CMK (cell line): ENCODE results near the gene PTPRC.
"Not testable (repeated sequence)": the region's sequence is repeated elsewhere in the genome, so short reads cannot be mapped to it uniquely, and the experiment has no call there.

Experiments
- DNase-seq: peaks from one replicate; pipeline ENCODE4 v3.0.0-alpha.2; 2010; ENCODE audit warnings: low read depth

PTPRC gene

GRCh38 chr1:198638894-198639635, at the start of gene PTPRC:
TSS of gene PTPRC (plus strand) at chr1:198639040. CDS start at chr1:198639269, 229 bp downstream.
- no peak for DNase-seq

- DNase-seq, result no peak
Measured at GRCh38 chr1:198590454-198590853, 48.4 kb upstream of the PTPRC start.

GRCh38 chr1:198595765-198596164, 43.1 kb upstream of the PTPRC start:
- DNase-seq, result no peak

- no peak for DNase-seq
Measured at GRCh38 chr1:198597690-198598430, 41.0 kb upstream of the PTPRC start.

- DNase-seq, result peak; percentile 87
Measured at GRCh38 chr1:198598796-198599321, 40.0 kb upstream of the PTPRC start.

GRCh38 chr1:198599749-198600148, 39.1 kb upstream of the PTPRC start:
- DNase-seq, result no peak

- no peak for DNase-seq
Measured at GRCh38 chr1:198600906-198601305, 37.9 kb upstream of the PTPRC start.

GRCh38 chr1:198601310-198601709, 37.5 kb upstream of the PTPRC start:
- DNase-seq, result not testable (repeated sequence)

GRCh38 chr1:198601936-198602889, 36.6 kb upstream of the PTPRC start:
- no peak for DNase-seq

- DNase-seq, result no peak
Measured at GRCh38 chr1:198604975-198605374, 33.9 kb upstream of the PTPRC start.

- DNase-seq, result no peak
Measured at GRCh38 chr1:198605406-198605805, 33.4 kb upstream of the PTPRC start.

GRCh38 chr1:198606020-198606438, 32.8 kb upstream of the PTPRC start:
- DNase-seq, result no peak

- DNase-seq, result no peak
Measured at GRCh38 chr1:198607714-198608113, 31.1 kb upstream of the PTPRC start.

- no peak for DNase-seq
Measured at GRCh38 chr1:198610362-198610761, 28.5 kb upstream of the PTPRC start.

GRCh38 chr1:198611219-198611618, 27.6 kb upstream of the PTPRC start:
- DNase-seq, result no peak

- DNase-seq, result no peak
Measured at GRCh38 chr1:198612471-198613260, 26.2 kb upstream of the PTPRC start.

- DNase-seq, result no peak
Measured at GRCh38 chr1:198617406-198617805, 21.4 kb upstream of the PTPRC start.

GRCh38 chr1:198619375-198620140, 19.3 kb upstream of the PTPRC start:
- no peak for DNase-seq

GRCh38 chr1:198620218-198620617, 18.6 kb upstream of the PTPRC start:
- no peak for DNase-seq
